Testis (tissue), 3 donors: ENCODE measurements around the gene RNF31. TPM values are rescaled to one million over a fixed set of nuclear protein-coding genes. Genes with fewer than 3 reads are reported as not detected.

ENCODE experiments used
- DNase-seq: peaks from one replicate; pipeline ENCODE4 v3.0.0-alpha.2; 2019
- H3K27ac ChIP-seq, 2 donors: fragments of 200-600 bp; sonication (generic); one replicate each; pipeline ENCODE4 v1.5.1; 2019
- H3K27me3 ChIP-seq: fragments of 200-600 bp; sonication (generic); one replicate; pipeline ENCODE4 v1.5.1; 2019
- H3K36me3 ChIP-seq: fragments of 200-600 bp; sonication (generic); one replicate; pipeline ENCODE4 v1.5.1; 2017; ENCODE audit warnings: low read depth; ENCODE audit errors: missing control alignments
- H3K4me1 ChIP-seq: fragments of 200-600 bp; sonication (generic); one replicate; pipeline ENCODE4 v1.5.1; 2019
- H3K4me3 ChIP-seq, 2 donors: fragments of 200-600 bp; sonication (generic); one replicate each; pipeline ENCODE4 v1.5.1; 2017 to 2019
- H3K9me3 ChIP-seq: fragments of 200-600 bp; sonication (generic); one replicate; pipeline ENCODE4 v1.5.1; 2017
- CTCF ChIP-seq, 3 experiments: fragments of 450-650 bp in 2 of 3; fragments of 200-600 bp in 1 of 3; sonication (generic) in 1 of 3; IDR thresholded peaks; one replicate each; pipeline ENCODE4 v1.5.1; 2016 to 2019; ENCODE audit warnings: antibody characterized with exemption in 3 of 3, mild to moderate bottlenecking in 2 of 3, moderate library complexity in 1 of 3
- POLR2A ChIP-seq: fragments of 450-650 bp; IDR thresholded peaks from one replicate; pipeline ENCODE4 v1.6.1; 2017; ENCODE audit warnings: antibody characterized with exemption, mild to moderate bottlenecking, moderate library complexity
- WGBS, 2 donors: methylation state at CpG; one replicate each; pipeline ENCODE4 v1.1.5; 2018; 5-methylcytosine and 5-hydroxymethylcytosine counted together
- intact Hi-C: fragments of 100-400 bp; cut with DNase I; formaldehyde crosslinking; loops from one replicate; pipeline ENCODE4 v1.15.1; 2023; ENCODE audit warnings: low total_unique reads
- polyA plus RNA-seq: library from polyadenylated mRNA; stranded (reverse); fragments of 350-450 nt; fragmentation: Illumina TruSeq; extraction: RNeasy Lipid Tissue Mini Kit (QIAGEN cat#74804); gene quantifications from one replicate; pipeline ENCODE4 v1.2.3, GENCODE V29; 2014; ENCODE audit warnings: low read depth, low replicate concordance; ENCODE audit not compliant: insufficient read depth
- total RNA-seq, 2 donors: library from RNA; depleted of rRNA; stranded (reverse); fragments of >200 nt; gene quantifications; one replicate each; pipeline ENCODE4 v1.2.3, GENCODE V29; 2016

Gene RNF31
- total and polyA plus RNA-seq, 3 donors from 2014 or later, result 71.0 to 96.8 (median 94.5) TPM

GRCh38 chr14:24167469-24168114 lies 20.3 kb downstream of the RNF31 start:
- no peak overlapping the region for H3K4me3 ChIP-seq
- intact Hi-C loops, result no loop called here
- peaks cover 8% of the 10 kb centered on the region for H3K4me1 ChIP-seq
- WGBS, 2 donors, result 86 to 93% methylated on average over 3 of the region's 3 CpGs
- H3K36me3 ChIP-seq, result no peaks in the 10 kb centered on the region
- no peak for DNase-seq
- TF ChIP-seq POLR2A (no peak), CTCF (IDR thresholded peaks at IDR 0.05) (no peak)
- no peak overlapping the region for H3K27ac ChIP-seq
- no peaks in the 10 kb centered on the region for H3K27me3 ChIP-seq
- no peaks in the 10 kb centered on the region for H3K9me3 ChIP-seq

GRCh38 chr14:24171422-24172260 lies 24.3 kb downstream of the RNF31 start, which contains the start of gene REC8:
Gene REC8, plus strand, starts transcription at chr14:24172080. Its CDS starts 473 bp downstream, at chr14:24172553.
- Histone ChIP-seq H3K36me3 (no peaks in the 10 kb centered on the region), H3K4me1 (no peaks in the 10 kb centered on the region), H3K27ac (no peak within 1 kb of the TSS), H3K4me3 (peak within 1 kb of the TSS; percentile 17 to 50), H3K27me3 (no peaks in the 10 kb centered on the region), H3K9me3 (no peaks in the 10 kb centered on the region)
- WGBS, 2 donors, result 33 to 40% methylated on average over 31 to 50 of the region's 63 CpGs
- intact Hi-C loops, result no loop called here
- TF ChIP-seq POLR2A (no peak), CTCF (IDR thresholded peaks at IDR 0.05) (no peak)
- peak; percentile 87 for DNase-seq

GRCh38 chr14:24172261-24172860 lies 25.1 kb downstream of the RNF31 start:
- Histone ChIP-seq H3K36me3 (no peaks in the 10 kb centered on the region), H3K4me3 (peak overlapping the region; percentile 17 to 50), H3K27me3 (no peaks in the 10 kb centered on the region), H3K9me3 (no peaks in the 10 kb centered on the region), H3K27ac (no peak overlapping the region), H3K4me1 (no peaks in the 10 kb centered on the region)
- no peak for TF ChIP-seq CTCF (IDR thresholded peaks at IDR 0.05)
- TF ChIP-seq POLR2A, result no peak
- DNase-seq, result no peak
- intact Hi-C loops, result no loop called here
- 41 to 66% methylated on average over 7 to 30 of the region's 30 CpGs for WGBS, 2 donors

GRCh38 chr14:24172871-24173281 lies 25.6 kb downstream of the RNF31 start:
- H3K4me1 ChIP-seq, result no peaks in the 10 kb centered on the region
- peak overlapping the region in 1 of 2 donors; percentile 50 for H3K4me3 ChIP-seq
- TF ChIP-seq CTCF (IDR thresholded peaks at IDR 0.05), result no peak
- TF ChIP-seq POLR2A, result no peak
- no peak overlapping the region for H3K27ac ChIP-seq
- intact Hi-C loops, result no loop called here
- H3K36me3 ChIP-seq, result no peaks in the 10 kb centered on the region
- H3K27me3 ChIP-seq, result no peaks in the 10 kb centered on the region
- no peaks in the 10 kb centered on the region for H3K9me3 ChIP-seq
- 66 to 70% methylated on average over 18 to 19 of the region's 20 CpGs for WGBS, 2 donors
- no peak for DNase-seq
